Heart left ventricle (tissue), 13 donors: Measurements from ENCODE around the gene VPS13C.

Experiments
- POLR2A ChIP-seq, 2 donors: fragments of 450-650 bp; IDR thresholded peaks; one replicate each; pipeline ENCODE4 v1.6.1; 2017; ENCODE audit warnings: antibody characterized with exemption in 2 of 2, mild to moderate bottlenecking in 2 of 2, moderate library complexity in 2 of 2
- TF ChIP-seq, protein P1 (sequence below), 12 donors: fragments of 200-600 bp; sonication (generic) in 4 of 12; IDR thresholded peaks; one replicate each; pipeline versions ENCODE4 v1.5.0 to v1.8.0; 2018 to 2022; ENCODE audit warnings: antibody characterized with exemption in 12 of 12, mild to moderate bottlenecking in 5 of 12
- donor health status: ischemic (EF 13 %, LVEDD 7.1; RV severe dilation, severe dysfunction).
- donor health status: DM: no; HTN: yes; CAD: no.
- donor health status: DM: no; HTN: no; CAD: no.
- donor health status: ischemic (EF 25% LVEDD 6.9; RV normal size, moderate dysfunction).
- donor health status: ischemic (EF 25% LVEDD 5.7; RV mildly dilated, moderate dysfunction).
- donor health status: ischemic (EF 35%, LVEDD 5.7; RV mildly dilated, moderate dysfunction).
- donor health status: nonischemic (EF 11% LVEDD 7.7; RV severe dilation, severe dysfunction).
- donor health status: DM: yes; HTN: yes; CAD: no.
- donor health status: PGD.
- donor health status: ischemic (EF 29% LVEDD 5.4; RV normal size, mild dysfunction).
- donor health status: nonischemic (EF 23%, LVEDD 6.1; RV moderate dilation, normal function).

DNA sequence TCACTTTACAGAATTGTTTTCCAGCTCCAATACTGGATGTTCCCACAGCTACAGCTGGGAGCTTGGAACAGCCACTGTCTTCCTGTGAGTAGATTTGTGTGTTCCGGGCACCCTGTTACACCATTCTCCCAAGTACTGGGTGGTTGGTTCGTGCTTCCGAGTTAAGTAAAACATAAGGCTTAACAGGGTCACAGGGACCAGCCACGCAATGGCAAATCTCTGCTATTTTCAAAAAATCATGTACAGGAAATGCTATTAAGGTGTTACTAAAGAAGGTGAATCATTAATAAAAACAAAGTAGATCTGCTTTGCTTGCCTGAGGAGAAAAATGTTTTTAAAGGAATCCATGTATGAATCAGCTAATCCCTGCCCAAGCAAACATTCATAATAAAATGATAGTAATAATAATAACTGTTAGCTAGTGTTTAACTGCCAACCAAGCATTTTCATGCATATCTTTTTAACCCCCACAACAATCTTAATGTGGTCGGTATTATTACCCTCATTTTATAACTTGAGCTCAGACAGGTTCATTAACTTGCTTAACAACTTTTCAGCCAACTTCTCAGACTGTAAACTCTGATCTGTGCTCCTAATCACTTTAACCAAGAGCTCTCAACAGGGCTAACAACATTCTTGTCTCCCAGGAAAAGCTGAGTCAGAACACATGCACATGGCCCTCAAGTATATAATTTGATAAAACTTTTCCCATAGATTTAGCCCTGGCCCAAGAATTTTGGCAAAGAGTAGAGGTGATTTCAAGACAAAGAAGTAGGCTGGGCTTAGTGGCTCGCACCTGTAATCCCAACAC is 3.8 kb upstream of the VPS13C start:
- TF ChIP-seq, protein P1, sequence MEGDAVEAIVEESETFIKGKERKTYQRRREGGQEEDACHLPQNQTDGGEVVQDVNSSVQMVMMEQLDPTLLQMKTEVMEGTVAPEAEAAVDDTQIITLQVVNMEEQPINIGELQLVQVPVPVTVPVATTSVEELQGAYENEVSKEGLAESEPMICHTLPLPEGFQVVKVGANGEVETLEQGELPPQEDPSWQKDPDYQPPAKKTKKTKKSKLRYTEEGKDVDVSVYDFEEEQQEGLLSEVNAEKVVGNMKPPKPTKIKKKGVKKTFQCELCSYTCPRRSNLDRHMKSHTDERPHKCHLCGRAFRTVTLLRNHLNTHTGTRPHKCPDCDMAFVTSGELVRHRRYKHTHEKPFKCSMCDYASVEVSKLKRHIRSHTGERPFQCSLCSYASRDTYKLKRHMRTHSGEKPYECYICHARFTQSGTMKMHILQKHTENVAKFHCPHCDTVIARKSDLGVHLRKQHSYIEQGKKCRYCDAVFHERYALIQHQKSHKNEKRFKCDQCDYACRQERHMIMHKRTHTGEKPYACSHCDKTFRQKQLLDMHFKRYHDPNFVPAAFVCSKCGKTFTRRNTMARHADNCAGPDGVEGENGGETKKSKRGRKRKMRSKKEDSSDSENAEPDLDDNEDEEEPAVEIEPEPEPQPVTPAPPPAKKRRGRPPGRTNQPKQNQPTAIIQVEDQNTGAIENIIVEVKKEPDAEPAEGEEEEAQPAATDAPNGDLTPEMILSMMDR (IDR thresholded peaks at IDR 0.05), result no peak
- no peak for TF ChIP-seq POLR2A (IDR thresholded peaks at IDR 0.05)
